Measurements from ENCODE around the gene NTRK2. TPM values are rescaled to one million over a fixed set of nuclear protein-coding genes. Genes with fewer than 3 reads are reported as not detected.
A peak's percentile ranks its signal among the peaks of the same experiment; 100 is the strongest.

The NTRK2 gene
- total and polyA plus RNA-seq, 10 of the 15 experiments (the other 5 are each of a cell fraction or from before 2014, with no cell fraction given) = 0.42 to 4.6 (median 0.65) TPM

- in situ Hi-C loops (cut with MboI) = loop anchor here (5.0 kb wide), 2 partner anchors 257 to 552 kb away; no protein-coding TSS in a partner anchor
- Histone ChIP-seq H3K4me3 (no peak overlapping the region), H4K20me1 (ENCODE audit: control insufficient read depth, insufficient read depth) (no peaks in the 10 kb centered on the region), H3K36me3 (ENCODE audit: control insufficient read depth in 2 of 2, insufficient read depth in 2 of 2, low read length in 1 of 2) (no peaks in the 10 kb centered on the region), H2AFZ (ENCODE audit: control insufficient read depth, low read depth, low read length) (no peak overlapping the region), H3K4me1 (ENCODE audit: control insufficient read depth, insufficient read depth, low read length) (no peaks in the 10 kb centered on the region), H3K4me2 (ENCODE audit: control insufficient read depth, insufficient read depth) (no peak overlapping the region), H3K27me3 (replicated peaks in 1 of 2; ENCODE audit: control insufficient read depth in 2 of 2, insufficient read depth in 2 of 2, low read length in 1 of 2) (no peaks in the 10 kb centered on the region), H3K27ac (ENCODE audit: control insufficient read depth, insufficient read depth) (no peak overlapping the region), H3K9me3 (replicated peaks; ENCODE audit: control insufficient read depth, insufficient read depth, low read length) (no peaks in the 10 kb centered on the region; the same call in 2 of the 3 replicates), H3K79me2 (ENCODE audit: control insufficient read depth, insufficient read depth, low read length) (no peaks in the 10 kb centered on the region), H3K9ac (ENCODE audit: control insufficient read depth, insufficient read depth, low read length) (no peak overlapping the region)
- intact Hi-C loops (cut with micrococcal nuclease; ENCODE audit: unreplicated experiment) = loop anchor here (2.0 to 10.0 kb wide), 6 partner anchors 172 to 557 kb away; partner anchors contain the start of gene NTRK2
- 15% methylated on average over 21 of the region's 21 CpGs for WGBS (ENCODE audit: insufficient coverage, insufficient replicate concordance, low lambda C conversion rate, missing lambda C conversion rate)
- DNase-seq (ENCODE audit: low read depth, low spot score) (no peak), ATAC-seq (peak; percentile 99), FAIRE-seq (peak; percentile 31)
- SMC1A ChIA-PET (ENCODE audit: uncharacterized antibody, unreplicated experiment) = interaction anchor here (1.0 to 4.8 kb wide), 5 partner anchors 31 to 256 kb away, joined by 3 to 29 read pairs (median 4); no protein-coding TSS in a partner anchor
- RAD21 ChIA-PET (ENCODE audit: unreplicated experiment) = interaction anchor here (0.7 to 1.0 kb wide), 3 partner anchors 256 to 305 kb away, joined by 3 read pairs; no protein-coding TSS in a partner anchor
- BruUV-seq (replicated peaks) = no TSS peak
- CTCF ChIA-PET = interaction anchor here (0.6 to 1.7 kb wide), 16 partner anchors 10 to 997 kb away, joined by 3 to 8 read pairs (median 3); no protein-coding TSS in a partner anchor
- TF ChIP-seq TARDBP (IDR thresholded peaks at IDR 0.05; ENCODE audit: borderline replicate concordance) (no peak), MTA3 (IDR thresholded peaks at IDR 0.05; ENCODE audit: borderline replicate concordance, low read length) (no peak), BCL11A (IDR thresholded peaks at IDR 0.05; ENCODE audit: low read depth, low read length) (no peak), CREB1 (IDR thresholded peaks at IDR 0.05; ENCODE audit: low read depth) (peak; percentile 57), SKIL (IDR thresholded peaks at IDR 0.05; ENCODE audit: low read depth, poor library complexity, severe bottlenecking) (no peak), SUZ12 (IDR thresholded peaks at IDR 0.05; ENCODE audit: unreplicated experiment) (no peak), RAD21 (IDR thresholded peaks at IDR 0.05; ENCODE audit: insufficient read depth, low read depth, low read length) (peak; percentile 83), POU2F2 (IDR thresholded peaks at IDR 0.05; ENCODE audit: borderline replicate concordance, low read depth, low read length) (no peak), SMAD5 (IDR thresholded peaks at IDR 0.05; ENCODE audit: low read depth) (no peak), CREM (IDR thresholded peaks at IDR 0.05; ENCODE audit: low read depth) (peak; percentile 65), SMC3 (IDR thresholded peaks at IDR 0.05; ENCODE audit: borderline replicate concordance, low read length) (peak; percentile 81), ATF7 (IDR thresholded peaks at IDR 0.05; ENCODE audit: low read depth) (no peak), BHLHE40 (IDR thresholded peaks at IDR 0.05; ENCODE audit: borderline replicate concordance in 1 of 2, low read depth in 2 of 2, low read length in 1 of 2) (0 out of 4 replicates have a peak, but pooled peaks of 1 of the 2 experiments have one; percentile 20), HCFC1 (IDR thresholded peaks at IDR 0.05; ENCODE audit: low read length) (no peak), YBX1 (IDR thresholded peaks at IDR 0.05) (no peak), YY1 (IDR thresholded peaks at IDR 0.05; ENCODE audit: low read depth, low read length) (peak; percentile 58; the same call in 1 of the 2 replicates), CTCF (IDR thresholded peaks at IDR 0.05 in 2 of 3, conservative IDR thresholded peaks at IDR 0.05 in 1 of 3; ENCODE audit: control insufficient read depth in 2 of 3, extremely low read depth in 1 of 3, insufficient read depth in 1 of 3, low read depth in 3 of 3, low read length in 3 of 3) (peak; percentile 93 to 95 (median 94))
- POLR2A ChIA-PET = no interaction called here
These were observed 284.5 kb downstream of the NTRK2 start for GRCh38 chr9:84953797-84954705.
